Measurements from ENCODE around the gene NR4A1. TPM values are rescaled to one million over a fixed set of nuclear protein-coding genes. Genes with fewer than 3 reads are reported as not detected.

The NR4A1 gene
- polyA plus RNA-seq, 1 donor (not counting 4 experiments of a cell fraction or from before 2014, with no cell fraction given): 3.9 TPM

DNA sequence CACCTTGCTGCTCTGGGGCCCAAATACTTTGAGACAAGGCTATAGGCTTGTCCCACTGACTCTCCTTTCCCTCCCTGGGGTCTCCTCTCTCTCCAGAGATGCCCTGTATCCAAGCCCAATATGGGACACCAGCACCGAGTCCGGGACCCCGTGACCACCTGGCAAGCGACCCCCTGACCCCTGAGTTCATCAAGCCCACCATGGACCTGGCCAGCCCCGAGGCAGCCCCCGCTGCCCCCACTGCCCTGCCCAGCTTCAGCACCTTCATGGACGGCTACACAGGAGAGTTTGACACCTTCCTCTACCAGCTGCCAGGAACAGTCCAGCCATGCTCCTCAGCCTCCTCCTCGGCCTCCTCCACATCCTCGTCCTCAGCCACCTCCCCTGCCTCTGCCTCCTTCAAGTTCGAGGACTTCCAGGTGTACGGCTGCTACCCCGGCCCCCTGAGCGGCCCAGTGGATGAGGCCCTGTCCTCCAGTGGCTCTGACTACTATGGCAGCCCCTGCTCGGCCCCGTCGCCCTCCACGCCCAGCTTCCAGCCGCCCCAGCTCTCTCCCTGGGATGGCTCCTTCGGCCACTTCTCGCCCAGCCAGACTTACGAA is 3.1 kb downstream of the NR4A1 start:
- Histone ChIP-seq H3K27me3 (ENCODE audit: control insufficient read depth, extremely low read depth, insufficient read depth, low read length) (no peaks in the 10 kb centered on the region), H3K4me1 (ENCODE audit: control insufficient read depth, extremely low read depth, insufficient read depth, low read length) (peaks cover 23% of the 10 kb centered on the region), H4K20me1 (ENCODE audit: control insufficient read depth, extremely low read depth, insufficient read depth, low read length) (no peaks in the 10 kb centered on the region), H3K4me2 (ENCODE audit: control insufficient read depth, extremely low read depth, insufficient read depth, low read depth, low read length) (no peak overlapping the region), H3K36me3 (ENCODE audit: control insufficient read depth in 2 of 2, extremely low read depth in 1 of 2, insufficient read depth in 2 of 2, low read length in 2 of 2) (no peaks in the 10 kb centered on the region), H2AFZ (ENCODE audit: control insufficient read depth, low read length) (no peak overlapping the region), H3K4me3 (ENCODE audit: control insufficient read depth in 2 of 3, extremely low read depth in 1 of 3, insufficient read depth in 2 of 3, low read depth in 1 of 3, low read length in 3 of 3) (no peak overlapping the region), H3K27ac (ENCODE audit: control insufficient read depth, insufficient read depth, low read length) (no peak overlapping the region), H3K9me3 (ENCODE audit: control insufficient read depth, low read depth, low read length) (no peaks in the 10 kb centered on the region), H3K79me2 (ENCODE audit: control insufficient read depth, insufficient read depth, low read length) (no peaks in the 10 kb centered on the region), H3K9me1 (ENCODE audit: control insufficient read depth, extremely low read depth, insufficient read depth, low read length) (no peaks in the 10 kb centered on the region), H3K9ac (ENCODE audit: control insufficient read depth, extremely low read depth, insufficient read depth, low read length) (no peak overlapping the region)
- FAIRE-seq (no peak), DNase-seq (ENCODE audit: low read depth, low spot score) (no peak)
- dilution Hi-C loops (cut with MboI; ENCODE audit: extremely low pct_ligation_motif_present, low sequenced_read_pairs): no loop called here
- TF ChIP-seq, protein P1, sequence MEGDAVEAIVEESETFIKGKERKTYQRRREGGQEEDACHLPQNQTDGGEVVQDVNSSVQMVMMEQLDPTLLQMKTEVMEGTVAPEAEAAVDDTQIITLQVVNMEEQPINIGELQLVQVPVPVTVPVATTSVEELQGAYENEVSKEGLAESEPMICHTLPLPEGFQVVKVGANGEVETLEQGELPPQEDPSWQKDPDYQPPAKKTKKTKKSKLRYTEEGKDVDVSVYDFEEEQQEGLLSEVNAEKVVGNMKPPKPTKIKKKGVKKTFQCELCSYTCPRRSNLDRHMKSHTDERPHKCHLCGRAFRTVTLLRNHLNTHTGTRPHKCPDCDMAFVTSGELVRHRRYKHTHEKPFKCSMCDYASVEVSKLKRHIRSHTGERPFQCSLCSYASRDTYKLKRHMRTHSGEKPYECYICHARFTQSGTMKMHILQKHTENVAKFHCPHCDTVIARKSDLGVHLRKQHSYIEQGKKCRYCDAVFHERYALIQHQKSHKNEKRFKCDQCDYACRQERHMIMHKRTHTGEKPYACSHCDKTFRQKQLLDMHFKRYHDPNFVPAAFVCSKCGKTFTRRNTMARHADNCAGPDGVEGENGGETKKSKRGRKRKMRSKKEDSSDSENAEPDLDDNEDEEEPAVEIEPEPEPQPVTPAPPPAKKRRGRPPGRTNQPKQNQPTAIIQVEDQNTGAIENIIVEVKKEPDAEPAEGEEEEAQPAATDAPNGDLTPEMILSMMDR (optimal IDR thresholded peaks at IDR 0.05 in 1 of 3, IDR thresholded peaks at IDR 0.05 in 1 of 3, conservative IDR thresholded peaks at IDR 0.05 in 1 of 3; ENCODE audit: extremely low read depth in 1 of 3, insufficient read depth in 2 of 3, low read length in 3 of 3): no peak
- no peak for TF ChIP-seq EZH2 (IDR thresholded peaks at IDR 0.05; ENCODE audit: low read length)

GRCh38 chr12:52054833-52055730 is 3.8 kb downstream of the NR4A1 start:
- Histone ChIP-seq H3K36me3 (ENCODE audit: control insufficient read depth in 2 of 2, extremely low read depth in 1 of 2, insufficient read depth in 2 of 2, low read length in 2 of 2) (no peaks in the 10 kb centered on the region), H3K27ac (ENCODE audit: control insufficient read depth, insufficient read depth, low read length) (no peak overlapping the region), H3K4me2 (ENCODE audit: control insufficient read depth, extremely low read depth, insufficient read depth, low read depth, low read length) (no peak overlapping the region), H2AFZ (ENCODE audit: control insufficient read depth, low read length) (no peak overlapping the region), H3K27me3 (ENCODE audit: control insufficient read depth, extremely low read depth, insufficient read depth, low read length) (no peaks in the 10 kb centered on the region), H3K4me3 (ENCODE audit: control insufficient read depth in 2 of 3, extremely low read depth in 1 of 3, insufficient read depth in 2 of 3, low read depth in 1 of 3, low read length in 3 of 3) (no peak overlapping the region), H3K9me1 (ENCODE audit: control insufficient read depth, extremely low read depth, insufficient read depth, low read length) (no peaks in the 10 kb centered on the region), H4K20me1 (ENCODE audit: control insufficient read depth, extremely low read depth, insufficient read depth, low read length) (no peaks in the 10 kb centered on the region), H3K4me1 (ENCODE audit: control insufficient read depth, extremely low read depth, insufficient read depth, low read length) (peaks cover 21% of the 10 kb centered on the region), H3K9me3 (ENCODE audit: control insufficient read depth, low read depth, low read length) (no peaks in the 10 kb centered on the region), H3K79me2 (ENCODE audit: control insufficient read depth, insufficient read depth, low read length) (no peaks in the 10 kb centered on the region), H3K9ac (ENCODE audit: control insufficient read depth, extremely low read depth, insufficient read depth, low read length) (no peak overlapping the region)
- no peak for FAIRE-seq
- TF ChIP-seq, protein P1 (optimal IDR thresholded peaks at IDR 0.05 in 1 of 3, IDR thresholded peaks at IDR 0.05 in 1 of 3, conservative IDR thresholded peaks at IDR 0.05 in 1 of 3; ENCODE audit: extremely low read depth in 1 of 3, insufficient read depth in 2 of 3, low read length in 3 of 3): no peak
- TF ChIP-seq EZH2 (IDR thresholded peaks at IDR 0.05; ENCODE audit: low read length): no peak
- no peak for DNase-seq (ENCODE audit: low read depth, low spot score)
- dilution Hi-C loops (cut with MboI; ENCODE audit: extremely low pct_ligation_motif_present, low sequenced_read_pairs): no loop called here

Data from keratinocyte (primary cell).